ENCODE measurements around the gene CXCL8.

CXCL8 gene

DNA sequence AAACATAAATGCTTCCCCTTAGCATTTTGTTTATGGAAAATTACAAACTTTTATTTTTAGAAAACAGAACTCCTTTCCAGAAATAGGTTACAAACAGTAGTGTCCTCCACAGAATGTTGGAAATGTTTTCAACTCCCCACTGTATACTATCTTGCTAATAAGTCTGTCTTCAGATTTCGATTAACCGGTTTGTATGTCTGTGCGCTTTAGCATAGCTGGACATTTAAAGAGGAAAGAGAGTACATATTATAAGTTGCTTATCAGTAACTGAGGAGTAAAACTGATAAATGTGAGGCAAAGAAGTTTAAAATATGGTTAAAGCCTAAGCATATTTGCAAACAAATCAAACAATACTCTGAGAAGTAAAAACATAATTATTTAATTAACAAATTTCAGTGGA is 3.4 kb downstream of the CXCL8 start:
- H3K27ac ChIP-seq: no peak overlapping the region
- no peaks in the 10 kb centered on the region for H3K27me3 ChIP-seq (replicated peaks)
- no peak overlapping the region for H3K4me3 ChIP-seq (ENCODE audit: low read depth, low read length)
- in situ Hi-C loops (cut with HindIII; ENCODE audit: low pct_ligation_motif_present, low sequenced_read_pairs): no loop called here
- no peak for DNase-seq
- H3K36me3 ChIP-seq (replicated peaks): no peaks in the 10 kb centered on the region
- TF ChIP-seq, protein P1, sequence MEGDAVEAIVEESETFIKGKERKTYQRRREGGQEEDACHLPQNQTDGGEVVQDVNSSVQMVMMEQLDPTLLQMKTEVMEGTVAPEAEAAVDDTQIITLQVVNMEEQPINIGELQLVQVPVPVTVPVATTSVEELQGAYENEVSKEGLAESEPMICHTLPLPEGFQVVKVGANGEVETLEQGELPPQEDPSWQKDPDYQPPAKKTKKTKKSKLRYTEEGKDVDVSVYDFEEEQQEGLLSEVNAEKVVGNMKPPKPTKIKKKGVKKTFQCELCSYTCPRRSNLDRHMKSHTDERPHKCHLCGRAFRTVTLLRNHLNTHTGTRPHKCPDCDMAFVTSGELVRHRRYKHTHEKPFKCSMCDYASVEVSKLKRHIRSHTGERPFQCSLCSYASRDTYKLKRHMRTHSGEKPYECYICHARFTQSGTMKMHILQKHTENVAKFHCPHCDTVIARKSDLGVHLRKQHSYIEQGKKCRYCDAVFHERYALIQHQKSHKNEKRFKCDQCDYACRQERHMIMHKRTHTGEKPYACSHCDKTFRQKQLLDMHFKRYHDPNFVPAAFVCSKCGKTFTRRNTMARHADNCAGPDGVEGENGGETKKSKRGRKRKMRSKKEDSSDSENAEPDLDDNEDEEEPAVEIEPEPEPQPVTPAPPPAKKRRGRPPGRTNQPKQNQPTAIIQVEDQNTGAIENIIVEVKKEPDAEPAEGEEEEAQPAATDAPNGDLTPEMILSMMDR (IDR thresholded peaks at IDR 0.05; ENCODE audit: low read depth, low read length, missing control alignments): no peak

GRCh38 chr4:73744203-73744602 is 3.8 kb downstream of the CXCL8 start:
- TF ChIP-seq, protein P1 (IDR thresholded peaks at IDR 0.05; ENCODE audit: low read depth, low read length, missing control alignments): no peak
- H3K27me3 ChIP-seq (replicated peaks): no peaks in the 10 kb centered on the region
- no peak overlapping the region for H3K27ac ChIP-seq
- no peak overlapping the region for H3K4me3 ChIP-seq (ENCODE audit: low read depth, low read length)
- in situ Hi-C loops (cut with HindIII; ENCODE audit: low pct_ligation_motif_present, low sequenced_read_pairs): no loop called here
- no peak for DNase-seq
- H3K36me3 ChIP-seq (replicated peaks): no peaks in the 10 kb centered on the region

DNA sequence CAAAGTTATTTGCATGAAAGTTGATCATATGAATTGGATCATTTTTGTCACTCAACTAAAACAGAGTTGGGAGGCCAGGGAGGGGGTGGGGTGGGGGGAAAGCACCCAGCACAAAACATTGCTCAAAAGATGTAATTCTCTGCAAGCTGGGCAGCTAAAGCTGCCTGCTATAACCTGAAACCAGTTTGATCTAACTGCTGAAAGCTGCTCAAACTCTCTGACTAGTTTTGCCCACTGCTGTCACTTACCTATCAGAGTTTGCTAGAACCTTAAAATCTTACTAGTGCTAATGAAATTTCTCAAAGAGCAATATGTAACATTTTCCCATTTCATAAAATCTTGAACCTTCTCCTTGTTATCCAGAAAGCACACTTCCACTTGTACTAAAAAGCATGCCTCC is 10.4 kb downstream of the CXCL8 start:
- H3K36me3 ChIP-seq (replicated peaks): no peaks in the 10 kb centered on the region
- no peak for DNase-seq
- TF ChIP-seq, protein P1 (IDR thresholded peaks at IDR 0.05; ENCODE audit: low read depth, low read length, missing control alignments): no peak
- H3K27me3 ChIP-seq (replicated peaks): no peaks in the 10 kb centered on the region
- H3K27ac ChIP-seq: no peak overlapping the region
- in situ Hi-C loops (cut with HindIII; ENCODE audit: low pct_ligation_motif_present, low sequenced_read_pairs): no loop called here
- H3K4me3 ChIP-seq (ENCODE audit: low read depth, low read length): no peak overlapping the region

GRCh38 chr4:73751166-73751565 is 10.8 kb downstream of the CXCL8 start:
- Histone ChIP-seq H3K27me3 (replicated peaks) (no peaks in the 10 kb centered on the region), H3K36me3 (replicated peaks) (no peaks in the 10 kb centered on the region), H3K27ac (no peak overlapping the region), H3K4me3 (ENCODE audit: low read depth, low read length) (no peak overlapping the region)
- TF ChIP-seq, protein P1 (IDR thresholded peaks at IDR 0.05; ENCODE audit: low read depth, low read length, missing control alignments): no peak
- DNase-seq: no peak
- in situ Hi-C loops (cut with HindIII; ENCODE audit: low pct_ligation_motif_present, low sequenced_read_pairs): no loop called here

GRCh38 chr4:73751830-73752229 is 11.5 kb downstream of the CXCL8 start:
- Histone ChIP-seq H3K4me3 (ENCODE audit: low read depth, low read length) (no peak overlapping the region), H3K27me3 (replicated peaks) (no peaks in the 10 kb centered on the region), H3K36me3 (replicated peaks) (no peaks in the 10 kb centered on the region), H3K27ac (no peak overlapping the region)
- TF ChIP-seq, protein P1 (IDR thresholded peaks at IDR 0.05; ENCODE audit: low read depth, low read length, missing control alignments): no peak
- in situ Hi-C loops (cut with HindIII; ENCODE audit: low pct_ligation_motif_present, low sequenced_read_pairs): no loop called here
- DNase-seq: no peak

- Histone ChIP-seq H3K36me3 (replicated peaks) (no peaks in the 10 kb centered on the region), H3K27ac (no peak overlapping the region), H3K27me3 (replicated peaks) (no peaks in the 10 kb centered on the region), H3K4me3 (ENCODE audit: low read depth, low read length) (no peak overlapping the region)
- in situ Hi-C loops (cut with HindIII; ENCODE audit: low pct_ligation_motif_present, low sequenced_read_pairs): no loop called here
- DNase-seq: no peak
- TF ChIP-seq, protein P1 (IDR thresholded peaks at IDR 0.05; ENCODE audit: low read depth, low read length, missing control alignments): no peak
These were observed 12.1 kb downstream of the CXCL8 start for GRCh38 chr4:73752424-73752823.

All from brain microvascular endothelial cell (primary cell).